Loucy (cell line): ENCODE data around the gene MEF2C.

Experiments used
- CTCF ChIP-seq: fragments of 200-600 bp; sonication (generic); conservative IDR thresholded peaks from 2 replicates; pipeline ENCODE4 v1.5.1; 2014; ENCODE audit warnings: mild to moderate bottlenecking, antibody characterized with exemption, low read length
- EZH2phosphoT487 ChIP-seq: fragments of 200-600 bp; IDR thresholded peaks from 2 replicates; pipeline ENCODE4 v1.6.1; 2018; ENCODE audit warnings: antibody characterized with exemption, mild to moderate bottlenecking, moderate library complexity, borderline replicate concordance

- TF ChIP-seq CTCF (no peak), EZH2phosphoT487 (no peak)
These were observed 46.7 kb downstream of the MEF2C start for GRCh38 chr5:88836195-88836838.
